Measurements from ENCODE around the gene PGR. TPM values are rescaled to one million over a fixed set of nuclear protein-coding genes. Genes with fewer than 3 reads are reported as not detected.

PGR gene
- total RNA-seq, result under 0.01 TPM

DNA sequence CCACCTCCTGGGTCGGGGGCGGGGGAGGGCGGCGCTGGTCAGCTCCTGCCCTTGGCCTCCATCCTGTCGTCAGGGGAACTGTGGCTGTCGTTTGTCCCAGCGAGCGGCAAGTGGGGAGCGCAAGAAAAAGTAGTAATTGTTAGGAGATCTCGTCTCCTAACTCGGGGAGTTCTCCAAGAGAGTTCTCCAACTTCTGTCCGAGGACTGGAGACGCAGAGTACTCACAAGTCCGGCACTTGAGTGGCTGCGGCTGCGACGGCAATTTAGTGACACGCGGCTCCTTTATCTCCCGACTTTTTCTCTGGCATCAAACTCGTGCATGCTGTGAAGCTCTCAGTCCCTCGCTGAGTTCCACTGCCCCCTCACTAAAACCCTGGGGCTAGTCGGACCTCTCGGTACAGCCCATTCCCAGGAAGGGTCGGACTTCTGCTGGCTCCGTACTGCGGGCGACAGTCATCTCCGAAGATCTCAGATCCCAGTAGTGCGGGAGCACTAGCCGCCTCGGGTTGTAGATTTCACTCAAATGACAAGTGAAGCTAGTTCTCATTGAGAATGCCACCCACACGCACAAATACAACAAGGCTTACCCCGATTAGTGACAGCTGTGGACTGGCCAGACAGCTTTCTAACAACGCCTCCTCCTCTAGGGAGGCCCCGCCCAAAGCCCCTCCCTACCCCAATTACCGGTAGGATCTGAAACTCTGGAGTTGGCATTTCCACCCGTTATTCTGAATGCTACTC, at the start of gene PGR:
Gene PGR (minus strand): TSS at position 611 of the 741 bp plus-strand sequence. CDS start 743 bp downstream, outside the sequence.
- Histone ChIP-seq H3K4me1 (ENCODE audit: insufficient read depth, low read length) (no peaks in the 10 kb centered on the region), H3K4me3 (ENCODE audit: low read length) (no peak within 1 kb of the TSS), H3K27me3 (ENCODE audit: insufficient read depth, low read length) (peaks cover 61% of the 10 kb centered on the region), H3K9me3 (ENCODE audit: low read depth, low read length) (no peaks in the 10 kb centered on the region)

DNA sequence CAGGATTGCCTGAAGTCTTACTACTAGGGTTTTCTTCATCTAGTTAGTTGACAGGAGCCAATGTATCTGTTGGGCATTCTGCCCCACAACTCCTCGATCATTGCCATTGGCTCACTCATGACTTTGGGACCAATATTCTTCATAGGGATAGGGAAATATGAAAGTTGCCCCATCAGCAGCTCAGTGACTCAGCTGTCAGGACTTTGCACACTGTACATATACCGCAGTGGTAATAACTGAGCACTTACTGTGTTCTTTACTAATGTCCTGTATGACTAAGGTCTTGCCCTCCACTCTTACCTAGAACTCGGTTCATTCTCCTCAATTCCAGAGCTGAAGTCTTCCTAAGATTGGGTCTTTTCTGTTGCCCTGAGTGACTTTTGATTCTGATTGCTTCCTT, 46.8 kb upstream of the PGR start:
- H3K27me3 ChIP-seq (ENCODE audit: insufficient read depth, low read length), result no peaks in the 10 kb centered on the region
- no peaks in the 10 kb centered on the region for H3K9me3 ChIP-seq (ENCODE audit: low read depth, low read length)
- no peak overlapping the region for H3K4me3 ChIP-seq (ENCODE audit: low read length)

DNA sequence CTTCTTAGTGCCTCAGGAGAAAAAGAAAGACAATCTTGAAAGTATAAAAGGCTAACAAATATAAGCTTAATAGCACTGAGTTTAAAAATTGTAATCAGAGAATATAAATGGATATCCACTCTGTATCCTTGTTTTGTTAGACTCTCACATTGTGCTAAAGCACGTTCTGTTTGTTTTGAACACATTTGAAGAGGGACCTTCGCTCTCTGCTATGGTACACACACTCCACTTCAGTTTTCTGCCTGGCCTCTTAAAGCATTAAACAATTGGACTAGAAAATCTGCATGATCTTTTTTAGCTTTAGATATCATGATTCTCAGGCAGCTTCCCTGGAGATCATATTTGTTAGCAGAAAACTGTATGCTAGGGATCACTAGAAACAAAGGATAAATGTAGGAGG, 40.3 kb upstream of the PGR start:
- Histone ChIP-seq H3K27me3 (ENCODE audit: insufficient read depth, low read length) (no peaks in the 10 kb centered on the region), H3K4me3 (ENCODE audit: low read length) (no peak overlapping the region), H3K4me1 (ENCODE audit: insufficient read depth, low read length) (no peaks in the 10 kb centered on the region), H3K9me3 (ENCODE audit: low read depth, low read length) (no peaks in the 10 kb centered on the region)

More for the DNA sequence above, 46.8 kb upstream of the PGR start:
- H3K4me1 ChIP-seq (ENCODE audit: insufficient read depth, low read length), result no peaks in the 10 kb centered on the region

DNA sequence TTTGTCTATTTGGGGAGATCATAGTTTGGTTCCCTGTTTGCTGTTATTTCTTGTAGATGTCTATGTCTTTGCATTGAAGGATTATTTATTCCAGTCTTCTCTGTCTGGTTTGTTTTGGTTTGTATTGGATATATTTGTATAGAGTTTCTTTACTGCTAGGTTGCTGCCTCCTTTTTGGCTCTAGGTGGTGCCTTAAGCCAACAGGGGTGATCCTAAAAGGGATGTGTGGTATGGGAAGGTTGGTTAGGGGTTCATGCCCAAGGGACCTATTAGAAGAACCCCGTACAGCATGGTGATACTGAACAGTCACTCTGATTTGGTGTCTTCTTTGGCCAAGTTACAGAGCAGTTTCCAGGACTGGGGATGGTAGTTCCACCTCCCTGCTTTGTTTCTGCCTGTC, 36.4 kb upstream of the PGR start:
- Histone ChIP-seq H3K4me1 (ENCODE audit: insufficient read depth, low read length) (no peaks in the 10 kb centered on the region), H3K4me3 (ENCODE audit: low read length) (no peak overlapping the region), H3K9me3 (ENCODE audit: low read depth, low read length) (no peaks in the 10 kb centered on the region), H3K27me3 (ENCODE audit: insufficient read depth, low read length) (no peaks in the 10 kb centered on the region)

DNA sequence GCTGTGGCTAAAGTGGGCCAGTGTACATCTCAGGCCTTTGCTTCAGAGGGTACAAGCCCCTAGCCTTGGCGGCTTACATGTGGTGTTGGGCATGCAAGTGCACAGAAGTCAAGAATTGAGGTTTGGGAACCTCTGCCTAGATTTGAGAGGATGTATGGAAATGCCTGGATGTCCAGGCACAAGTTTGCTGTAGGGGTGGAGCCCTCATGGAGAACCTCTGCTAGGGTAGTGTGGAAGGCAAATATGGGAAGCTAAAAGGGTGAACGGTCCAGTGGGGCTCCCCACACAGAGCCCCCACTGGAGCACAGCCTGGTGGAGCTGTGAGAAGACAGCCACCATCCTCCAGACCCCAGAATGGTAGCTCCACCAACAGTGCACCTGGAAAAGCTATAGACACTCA, 28.5 kb upstream of the PGR start:
- H3K9me3 ChIP-seq (ENCODE audit: low read depth, low read length), result no peaks in the 10 kb centered on the region
- no peaks in the 10 kb centered on the region for H3K4me1 ChIP-seq (ENCODE audit: insufficient read depth, low read length)
- H3K27me3 ChIP-seq (ENCODE audit: insufficient read depth, low read length), result no peaks in the 10 kb centered on the region
- H3K4me3 ChIP-seq (ENCODE audit: low read length), result no peak overlapping the region

DNA sequence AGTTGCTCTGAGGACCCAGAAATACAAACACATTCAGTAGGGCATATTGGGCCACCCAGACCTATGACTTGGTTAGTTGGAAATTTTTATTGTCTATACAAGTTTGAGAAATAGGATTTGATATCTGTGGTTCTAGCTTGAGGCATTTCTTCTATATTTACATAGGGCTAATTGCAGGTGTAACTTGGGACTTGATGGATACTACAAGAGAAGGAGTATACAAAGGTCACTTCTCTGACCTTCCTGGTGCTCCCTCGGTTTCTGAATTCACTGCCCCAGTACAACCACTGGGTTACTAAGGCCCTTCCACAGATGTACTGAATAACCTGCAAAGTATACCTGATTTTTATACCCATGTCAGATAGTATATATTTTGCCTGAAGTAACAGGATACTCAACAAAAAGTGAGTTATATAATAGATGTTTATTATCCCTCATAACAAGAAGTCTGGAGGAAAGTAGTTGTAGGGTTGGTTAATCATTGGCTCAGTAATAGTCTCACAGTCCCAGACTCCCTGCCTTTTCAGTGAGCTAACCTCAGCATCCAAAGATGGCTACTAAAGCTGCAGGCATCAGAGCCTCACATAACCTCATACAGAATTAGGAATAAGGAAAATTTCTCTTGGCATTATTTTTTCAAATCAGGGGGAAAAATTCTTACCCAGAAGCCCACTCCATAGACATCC, 8.8 kb upstream of the PGR start:
- H3K4me1 ChIP-seq (ENCODE audit: insufficient read depth, low read length), result no peaks in the 10 kb centered on the region
- H3K27me3 ChIP-seq (ENCODE audit: insufficient read depth, low read length), result no peaks in the 10 kb centered on the region
- H3K9me3 ChIP-seq (ENCODE audit: low read depth, low read length), result no peaks in the 10 kb centered on the region
- no peak overlapping the region for H3K4me3 ChIP-seq (ENCODE audit: low read length)

DNA sequence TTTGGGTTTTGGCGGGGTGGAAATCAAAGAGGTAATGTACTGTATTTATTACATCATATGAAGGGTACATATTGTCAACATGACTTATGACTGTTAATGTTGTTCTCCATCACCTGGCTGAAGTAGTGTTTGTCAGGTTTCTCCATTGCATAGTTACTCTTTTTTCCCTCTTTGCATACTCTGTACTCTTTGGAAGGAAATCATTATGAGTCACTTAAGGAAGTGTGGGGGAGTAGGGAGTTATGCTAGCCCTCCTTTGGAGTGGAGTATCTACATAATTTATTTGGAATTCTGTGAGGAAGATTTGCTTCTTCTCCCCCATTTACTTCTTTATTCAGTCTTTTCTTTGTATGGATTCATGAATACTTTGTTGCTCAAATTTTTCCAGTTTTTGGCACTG, 3.6 kb upstream of the PGR start:
- Histone ChIP-seq H3K9me3 (ENCODE audit: low read depth, low read length) (no peaks in the 10 kb centered on the region), H3K4me1 (ENCODE audit: insufficient read depth, low read length) (no peaks in the 10 kb centered on the region), H3K4me3 (ENCODE audit: low read length) (no peak overlapping the region), H3K27me3 (ENCODE audit: insufficient read depth, low read length) (peaks cover 31% of the 10 kb centered on the region)

DNA sequence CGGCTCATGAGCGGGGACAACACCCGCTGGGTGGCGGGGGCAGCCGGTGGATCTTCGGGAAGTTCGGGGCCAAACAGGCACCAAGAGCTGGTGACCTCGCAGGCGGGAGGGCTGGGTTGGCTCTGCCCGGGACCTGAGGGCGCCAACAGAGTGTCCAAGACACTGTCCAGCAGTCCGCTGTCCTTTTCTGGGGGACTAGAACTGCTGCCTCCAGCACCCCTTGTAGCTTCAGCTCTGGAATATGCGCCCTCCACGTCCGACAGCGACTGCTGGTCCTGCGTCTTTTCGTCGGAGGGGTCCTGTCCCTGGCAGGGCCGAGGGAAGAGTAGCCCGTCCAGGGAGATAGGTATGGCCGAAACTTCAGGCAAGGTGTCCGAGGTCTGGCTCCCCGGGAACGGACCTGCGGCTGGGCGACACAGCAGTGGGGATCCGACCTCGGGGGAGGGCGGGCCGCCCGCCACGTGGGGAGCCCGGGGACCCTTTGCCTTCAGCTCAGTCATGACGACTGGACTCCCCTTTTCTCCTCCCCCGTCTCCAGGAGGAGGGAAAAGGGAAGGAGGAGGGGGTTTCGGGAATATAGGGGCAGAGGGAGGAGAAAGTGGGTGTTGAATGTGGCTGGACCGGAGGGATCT, 926 bp downstream of the PGR start:
- H3K4me1 ChIP-seq (ENCODE audit: insufficient read depth, low read length), result no peaks in the 10 kb centered on the region
- H3K4me3 ChIP-seq (ENCODE audit: low read length), result no peak overlapping the region
- no peaks in the 10 kb centered on the region for H3K9me3 ChIP-seq (ENCODE audit: low read depth, low read length)
- peaks cover 61% of the 10 kb centered on the region for H3K27me3 ChIP-seq (ENCODE audit: insufficient read depth, low read length)

DNA sequence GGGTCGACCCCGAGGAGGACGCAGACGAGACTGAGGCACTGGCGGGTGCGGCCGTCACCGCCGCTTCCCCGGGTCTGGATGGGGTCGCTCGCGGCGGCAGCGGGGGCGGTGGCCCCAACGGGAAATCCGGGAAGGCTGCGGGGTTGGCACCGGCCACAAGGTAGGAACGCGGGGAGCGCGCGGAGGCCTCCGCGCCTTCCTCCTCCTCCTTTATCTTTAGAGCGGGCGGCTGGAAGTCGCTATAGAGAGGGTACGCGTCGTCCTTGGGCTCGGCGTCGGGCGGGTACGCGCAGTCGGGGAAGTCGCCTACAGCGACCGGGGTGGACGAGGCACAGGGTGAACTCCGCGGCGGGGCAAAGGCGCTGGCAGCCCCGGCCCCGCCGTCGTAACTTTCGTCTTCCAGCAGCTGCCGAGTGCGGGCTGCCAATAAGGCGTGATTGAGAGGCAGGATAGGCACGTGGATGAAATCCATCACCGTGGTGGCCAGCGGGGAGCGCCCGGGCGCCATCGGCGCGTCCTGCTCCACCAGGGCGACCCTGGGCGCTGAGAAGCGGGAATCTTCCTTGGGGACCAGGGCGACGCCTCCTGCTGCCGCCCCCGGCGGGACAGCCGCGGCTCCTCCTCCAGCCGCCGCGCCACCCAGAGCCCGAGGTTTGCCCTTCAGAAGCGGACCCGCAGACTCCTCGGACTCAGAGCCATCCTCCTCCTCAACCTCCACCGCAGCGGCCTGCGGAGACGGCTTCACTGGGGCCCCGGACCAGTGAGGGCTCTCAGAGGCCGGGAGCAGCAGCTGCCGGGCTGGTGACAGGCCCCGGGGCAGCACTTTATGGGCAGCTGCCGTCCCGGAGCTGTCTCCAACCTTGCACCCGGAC, 1.7 kb downstream of the PGR start:
- H3K4me1 ChIP-seq (ENCODE audit: insufficient read depth, low read length), result no peaks in the 10 kb centered on the region
- peaks cover 61% of the 10 kb centered on the region for H3K27me3 ChIP-seq (ENCODE audit: insufficient read depth, low read length)
- H3K9me3 ChIP-seq (ENCODE audit: low read depth, low read length), result no peaks in the 10 kb centered on the region
- H3K4me3 ChIP-seq (ENCODE audit: low read length), result no peak overlapping the region

DNA sequence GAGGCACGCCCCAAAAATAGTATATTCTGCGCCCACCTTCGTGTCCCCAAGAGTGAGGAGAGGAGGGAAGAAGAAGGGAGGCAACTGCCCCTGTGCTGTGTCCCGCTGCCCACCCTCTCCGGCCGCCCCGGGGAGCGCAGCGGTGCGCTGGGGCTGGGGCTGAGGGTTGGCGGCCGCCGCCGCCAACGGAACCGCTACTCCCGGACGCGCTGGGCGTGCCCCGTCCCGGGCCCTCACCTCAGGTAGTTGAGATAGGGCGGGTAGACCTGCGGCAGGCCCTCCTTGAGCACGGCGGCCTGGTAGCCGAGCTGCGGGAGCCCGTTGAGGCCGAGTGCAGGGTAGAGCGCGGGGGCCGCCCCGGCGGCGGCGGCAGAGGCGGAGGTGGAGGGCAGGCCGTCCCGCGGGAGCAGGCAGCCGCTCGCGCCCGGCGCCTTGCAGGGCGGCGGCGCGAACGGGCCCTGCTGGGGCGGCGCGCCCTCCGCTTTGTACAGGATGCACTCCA, 2.4 kb downstream of the PGR start:
- Histone ChIP-seq H3K27me3 (ENCODE audit: insufficient read depth, low read length) (peaks cover 61% of the 10 kb centered on the region), H3K4me1 (ENCODE audit: insufficient read depth, low read length) (no peaks in the 10 kb centered on the region), H3K9me3 (ENCODE audit: low read depth, low read length) (no peaks in the 10 kb centered on the region), H3K4me3 (ENCODE audit: low read length) (no peak overlapping the region)

DNA sequence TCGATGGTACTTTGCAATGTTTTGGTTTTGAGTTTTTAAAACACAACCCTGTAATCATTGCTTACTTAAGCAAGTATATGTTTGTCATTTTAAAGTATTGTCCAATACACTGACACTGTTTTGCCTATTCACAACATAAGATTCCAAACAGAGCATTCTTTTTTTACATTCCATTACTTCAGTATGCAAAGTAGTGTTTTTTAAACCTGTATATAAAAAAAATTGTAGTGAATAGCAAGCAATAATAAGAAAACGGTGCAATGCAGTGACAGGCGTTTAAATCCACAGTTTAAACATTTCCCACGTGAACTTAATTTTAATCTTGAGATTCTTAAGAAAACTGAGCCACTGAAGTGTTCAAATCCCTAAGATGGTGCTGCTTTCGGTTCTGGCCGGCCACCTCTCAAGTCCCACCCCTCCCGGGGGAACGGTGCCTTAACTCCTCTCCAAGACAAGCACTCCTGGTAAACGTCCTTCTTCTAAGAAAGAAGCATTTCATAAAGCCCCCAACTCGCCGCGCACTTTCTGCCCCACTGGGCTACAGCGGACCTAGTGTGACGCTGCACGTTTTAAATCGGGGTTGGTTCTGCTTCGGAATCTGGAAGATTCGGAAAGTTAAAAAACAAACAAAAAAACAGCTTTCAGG, 2.9 kb downstream of the PGR start:
- no peaks in the 10 kb centered on the region for H3K9me3 ChIP-seq (ENCODE audit: low read depth, low read length)
- no peak overlapping the region for H3K4me3 ChIP-seq (ENCODE audit: low read length)
- no peaks in the 10 kb centered on the region for H3K4me1 ChIP-seq (ENCODE audit: insufficient read depth, low read length)
- H3K27me3 ChIP-seq (ENCODE audit: insufficient read depth, low read length), result peaks cover 58% of the 10 kb centered on the region

DNA sequence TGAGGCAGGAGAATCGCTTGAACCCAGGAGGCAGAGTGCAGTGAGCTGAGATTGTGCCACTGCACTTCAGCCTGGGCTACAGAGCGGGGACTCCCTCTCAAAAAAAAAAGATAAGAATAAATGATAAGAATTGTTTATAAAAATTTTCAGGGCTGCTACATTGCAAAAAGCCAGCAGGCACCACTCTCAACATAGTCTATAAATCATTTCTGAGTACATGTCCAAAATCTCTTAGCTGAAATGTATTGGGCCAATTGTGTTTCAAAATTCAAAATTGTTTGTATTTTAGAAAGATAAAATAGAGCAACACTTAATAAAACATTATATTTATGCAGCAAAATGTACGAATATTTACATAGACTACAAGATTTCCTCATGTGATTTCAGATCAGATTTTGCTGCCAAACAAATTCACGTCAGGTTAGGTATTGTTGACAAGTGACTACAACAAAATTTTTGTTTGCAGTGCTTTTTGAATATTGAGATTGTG, 13.9 kb downstream of the PGR start:
- no peak overlapping the region for H3K4me3 ChIP-seq (ENCODE audit: low read length)
- H3K27me3 ChIP-seq (ENCODE audit: insufficient read depth, low read length), result no peaks in the 10 kb centered on the region
- H3K9me3 ChIP-seq (ENCODE audit: low read depth, low read length), result no peaks in the 10 kb centered on the region
- no peaks in the 10 kb centered on the region for H3K4me1 ChIP-seq (ENCODE audit: insufficient read depth, low read length)

DNA sequence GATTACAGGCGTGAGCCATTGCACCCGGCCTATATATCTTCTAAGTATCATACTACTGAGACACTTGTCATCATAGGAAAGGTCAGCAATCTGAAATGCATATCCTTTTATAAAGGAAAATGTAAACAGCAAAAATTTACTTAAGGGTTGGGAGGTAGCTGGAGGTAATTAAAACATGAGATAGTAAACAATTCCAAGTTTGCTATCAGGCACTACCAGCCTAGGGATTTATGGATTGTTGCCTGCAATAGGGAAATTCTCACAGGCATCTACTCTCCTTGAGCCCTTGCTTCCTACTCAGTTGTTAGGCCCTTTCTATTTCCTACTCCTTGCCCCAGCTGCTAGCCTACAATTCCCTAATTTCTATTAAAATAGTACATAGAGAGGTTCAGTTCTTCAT, 16.1 kb downstream of the PGR start:
- Histone ChIP-seq H3K4me3 (ENCODE audit: low read length) (no peak overlapping the region), H3K4me1 (ENCODE audit: insufficient read depth, low read length) (no peaks in the 10 kb centered on the region), H3K27me3 (ENCODE audit: insufficient read depth, low read length) (no peaks in the 10 kb centered on the region)

DNA sequence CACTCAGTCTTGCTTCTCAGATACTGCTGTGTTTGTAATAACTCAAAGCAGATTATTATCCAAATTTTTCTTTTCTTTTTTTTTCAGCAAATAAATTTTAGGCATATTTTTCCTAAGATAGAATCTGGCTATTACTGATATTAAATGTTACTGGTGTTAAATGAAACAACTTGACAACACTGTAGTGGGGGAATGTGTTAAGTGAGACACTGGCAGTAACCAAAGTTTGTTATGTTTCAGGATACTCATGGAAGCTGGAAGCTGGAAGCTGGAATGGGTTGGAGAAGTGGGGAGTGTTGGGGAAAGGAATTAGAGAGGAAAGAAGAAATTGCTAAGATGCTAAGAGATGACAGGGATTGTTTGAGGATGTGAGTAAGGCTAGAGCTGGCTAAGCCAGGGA, 24.9 kb downstream of the PGR start:
- Histone ChIP-seq H3K27me3 (ENCODE audit: insufficient read depth, low read length) (no peaks in the 10 kb centered on the region), H3K9me3 (ENCODE audit: low read depth, low read length) (no peaks in the 10 kb centered on the region), H3K4me3 (ENCODE audit: low read length) (no peak overlapping the region)

More for the DNA sequence above, 16.1 kb downstream of the PGR start:
- no peaks in the 10 kb centered on the region for H3K9me3 ChIP-seq (ENCODE audit: low read depth, low read length)

More for the DNA sequence above, 24.9 kb downstream of the PGR start:
- H3K4me1 ChIP-seq (ENCODE audit: insufficient read depth, low read length), result no peaks in the 10 kb centered on the region
